GM19328 (cell line): Measurements from ENCODE around the gene TEX29.

Source experiments
- ATAC-seq: cut with Tn5 transposase; IDR thresholded peaks from one replicate; pipeline ENCODE4 v1.9.1; 2021; ENCODE audit warnings: mild to moderate bottlenecking, moderate library complexity; ENCODE audit not compliant: unreplicated experiment

Gene TEX29

DNA sequence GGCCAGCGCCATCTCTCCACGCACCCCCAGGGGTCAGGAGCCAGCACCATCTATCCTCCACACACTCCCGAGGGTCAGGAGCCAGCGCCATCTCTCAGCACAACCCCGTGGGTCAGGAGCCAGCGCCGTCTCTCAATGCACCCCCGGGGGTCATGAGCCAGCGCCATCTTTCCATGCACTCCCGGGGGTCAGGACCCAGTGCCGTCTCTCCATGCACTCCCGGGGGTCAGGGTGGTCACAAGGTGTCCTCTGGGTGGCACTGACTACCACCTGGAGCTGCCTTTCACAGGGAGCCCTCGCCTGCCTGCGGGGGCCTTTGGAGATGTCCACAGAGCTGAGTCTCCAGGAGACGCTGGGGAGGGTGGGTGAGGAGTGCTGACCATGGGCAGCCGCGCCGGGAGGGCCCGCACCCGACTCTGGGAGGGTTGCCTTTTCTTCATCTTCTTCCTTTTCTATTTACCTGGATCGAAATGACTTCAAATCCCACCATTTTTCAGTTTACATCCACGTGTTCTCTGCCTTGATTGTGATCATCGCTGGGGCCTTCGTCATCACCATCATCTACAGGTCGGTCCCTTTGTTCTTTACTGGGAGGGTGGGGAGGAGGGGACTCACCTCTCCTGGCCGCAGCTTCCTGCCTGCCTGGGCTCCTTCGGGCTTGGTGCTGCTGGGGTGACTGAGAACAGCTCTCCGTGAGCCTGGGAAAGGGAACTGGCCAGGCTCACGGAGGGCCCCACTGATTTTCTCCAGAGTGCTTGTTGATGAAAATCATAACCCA is 19.1 kb downstream of the TEX29 start:
- no peak for ATAC-seq

- ATAC-seq: no peak
Measured at GRCh38 chr13:111341886-111342285, 21.4 kb downstream of the TEX29 start.

DNA sequence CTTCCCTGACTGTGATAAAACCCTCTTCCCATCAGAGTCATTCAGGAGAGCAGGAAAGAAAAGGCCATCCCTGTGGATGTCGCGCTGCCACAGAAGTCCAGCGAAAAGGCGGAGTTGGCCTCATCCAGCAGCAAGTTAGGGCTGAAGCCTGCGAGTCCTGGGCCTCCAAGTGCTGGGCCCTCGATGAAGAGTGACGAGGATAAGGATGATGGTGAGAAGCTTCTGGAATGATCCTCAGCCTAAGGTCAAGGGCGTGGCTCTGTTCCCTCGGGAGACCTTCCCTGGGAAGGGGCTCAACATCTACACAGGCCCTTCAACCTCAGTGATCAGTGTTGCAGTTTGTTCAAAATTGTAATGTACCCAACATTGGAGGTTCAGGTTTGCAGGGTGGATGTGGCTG is 22.3 kb downstream of the TEX29 start:
- no peak for ATAC-seq

- no peak for ATAC-seq
Measured at GRCh38 chr13:111343186-111343805, 22.9 kb downstream of the TEX29 start.

- no peak for ATAC-seq
Measured at GRCh38 chr13:111344471-111345191, 24.2 kb downstream of the TEX29 start.

- ATAC-seq: no peak
Measured at GRCh38 chr13:111345682-111346081, 25.2 kb downstream of the TEX29 start.

DNA sequence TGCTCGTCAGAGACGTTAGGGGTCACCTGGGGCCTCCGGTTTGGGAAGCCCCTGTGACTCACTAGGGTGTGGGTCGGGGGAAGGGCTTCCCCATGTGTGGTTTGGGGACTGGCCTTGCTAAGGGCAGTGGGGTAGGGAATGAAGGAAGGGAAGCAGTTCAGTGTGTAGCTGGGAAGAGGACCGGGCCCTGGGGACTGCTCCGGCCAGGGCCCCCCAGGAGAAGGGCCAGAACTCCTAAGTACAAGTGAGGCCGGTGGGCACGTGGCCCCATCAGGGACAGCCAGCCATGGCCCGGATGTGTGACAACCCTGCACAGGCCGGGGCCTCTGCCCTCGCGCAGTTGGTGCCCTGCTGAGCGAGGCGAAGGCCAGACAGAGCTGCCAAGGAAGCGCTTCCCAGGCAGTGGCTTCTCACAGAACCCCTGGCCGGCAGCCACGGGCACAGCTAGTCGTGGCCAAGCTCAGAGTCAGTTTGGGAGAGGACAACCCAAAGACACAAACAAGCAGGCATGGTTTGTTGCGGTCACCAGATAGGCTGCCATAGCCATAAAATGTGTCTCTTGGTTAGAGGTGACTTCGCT is 25.7 kb downstream of the TEX29 start:
- no peak for ATAC-seq

DNA sequence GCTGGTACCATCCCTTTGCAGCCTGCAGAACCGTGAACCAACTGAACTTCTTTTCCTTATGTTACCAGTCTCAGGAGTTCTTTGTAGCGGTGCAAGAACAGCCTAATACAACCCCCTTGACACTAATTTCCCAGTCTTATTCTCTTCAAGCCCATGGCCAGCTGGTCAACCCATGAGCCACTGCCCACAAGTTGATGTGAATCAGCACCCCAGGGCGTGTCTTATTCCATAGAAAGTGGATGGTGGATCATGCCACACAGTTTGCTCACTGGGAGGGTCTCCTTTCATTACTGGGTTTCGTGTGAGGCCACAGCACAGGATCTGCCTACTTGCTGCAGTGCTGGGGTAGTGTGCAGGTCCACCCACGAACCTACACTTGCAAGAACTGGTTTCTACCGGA is 27.0 kb downstream of the TEX29 start:
- ATAC-seq: no peak

DNA sequence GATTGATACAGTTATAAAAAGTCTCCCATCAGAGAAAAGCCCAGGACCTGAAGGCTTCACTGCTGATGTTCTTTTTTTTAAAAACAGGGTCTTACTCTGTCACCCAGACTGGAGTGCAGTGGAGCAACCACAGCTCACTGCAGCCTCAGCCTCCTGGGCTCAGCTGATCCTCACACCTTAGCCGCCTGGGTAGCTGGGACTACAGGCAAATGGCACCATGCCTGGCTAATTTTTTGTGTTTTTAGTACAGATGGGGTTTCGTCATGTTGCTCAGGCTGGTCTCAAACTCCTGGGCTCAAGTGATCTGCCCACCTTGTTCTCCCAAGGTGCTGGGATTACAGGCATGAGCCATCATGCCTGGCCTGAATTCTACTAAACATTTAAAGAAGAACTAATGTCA is 33.1 kb downstream of the TEX29 start:
- no peak for ATAC-seq

DNA sequence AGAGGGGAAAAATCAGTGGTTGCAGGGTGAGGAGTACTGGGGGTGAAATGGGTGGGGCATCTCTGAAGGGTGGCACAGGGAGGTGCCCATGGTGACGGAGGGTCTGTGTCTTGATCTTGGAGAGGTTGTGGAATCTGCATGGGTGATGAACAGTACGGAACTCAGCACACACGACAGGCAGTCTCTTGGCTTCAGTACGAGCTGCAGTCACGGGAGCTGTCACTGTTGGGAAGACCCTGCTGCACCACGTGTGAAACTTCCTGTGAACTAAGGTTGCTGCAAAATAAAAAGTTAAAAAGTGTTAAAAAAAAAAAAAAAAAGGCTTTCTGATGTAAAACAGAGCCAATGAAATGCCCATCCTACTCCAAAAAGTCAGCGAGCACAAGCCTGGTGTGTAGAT is 34.3 kb downstream of the TEX29 start:
- ATAC-seq: no peak

- no peak for ATAC-seq
Measured at GRCh38 chr13:111356795-111357194, 36.4 kb downstream of the TEX29 start.

DNA sequence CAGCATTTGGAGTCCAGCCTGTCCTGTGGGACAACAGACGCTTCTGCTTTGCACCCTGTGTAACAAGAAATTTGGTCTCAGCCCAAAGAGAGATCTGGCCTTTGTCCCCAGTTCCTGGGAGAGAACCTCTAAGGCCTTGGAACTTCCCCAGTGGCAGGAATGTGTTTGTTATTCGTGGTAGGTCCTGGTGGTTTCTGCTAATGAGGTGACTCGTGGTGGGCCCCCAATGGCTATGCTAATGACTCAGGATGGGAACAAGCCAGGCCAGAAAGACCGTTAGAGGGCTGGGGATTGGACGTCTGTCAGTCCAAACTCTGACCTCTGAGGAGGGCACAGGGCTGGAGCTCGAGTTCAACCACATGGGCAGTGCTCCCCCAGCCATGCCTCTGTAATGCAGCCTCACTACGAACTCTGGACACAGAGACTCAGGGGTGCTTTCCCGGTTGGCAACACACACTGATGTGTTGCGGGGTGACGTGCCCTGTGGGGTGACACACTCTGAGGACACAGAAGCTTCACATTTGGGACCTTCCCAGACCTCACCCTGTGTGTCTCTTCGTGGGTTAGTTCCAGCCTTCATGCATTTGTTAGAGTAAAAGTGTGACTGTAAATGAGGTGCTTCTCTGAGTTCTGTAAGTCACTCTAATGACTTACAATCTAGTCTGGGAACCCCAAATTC is 38.9 kb downstream of the TEX29 start:
- ATAC-seq: no peak

DNA sequence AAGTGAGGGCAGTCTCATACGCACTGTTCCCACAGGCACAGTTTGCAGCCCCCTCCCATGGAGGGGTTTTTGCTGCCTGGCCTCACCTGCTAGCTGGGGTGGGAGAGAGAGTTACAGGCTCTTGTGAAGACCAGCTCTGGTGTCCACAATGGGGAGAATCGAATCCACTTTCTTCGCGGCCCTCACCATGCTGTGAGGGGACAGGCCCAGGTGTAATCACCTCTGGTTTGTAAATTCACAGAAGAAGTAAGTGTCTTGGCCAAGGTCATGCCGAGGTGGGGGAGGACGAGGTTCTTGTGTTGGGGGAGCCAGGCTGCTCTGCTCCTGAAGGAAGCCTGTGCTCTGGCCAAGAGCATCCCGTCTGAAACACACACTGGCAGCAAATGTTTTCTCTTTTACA is 39.5 kb downstream of the TEX29 start:
- no peak for ATAC-seq

DNA sequence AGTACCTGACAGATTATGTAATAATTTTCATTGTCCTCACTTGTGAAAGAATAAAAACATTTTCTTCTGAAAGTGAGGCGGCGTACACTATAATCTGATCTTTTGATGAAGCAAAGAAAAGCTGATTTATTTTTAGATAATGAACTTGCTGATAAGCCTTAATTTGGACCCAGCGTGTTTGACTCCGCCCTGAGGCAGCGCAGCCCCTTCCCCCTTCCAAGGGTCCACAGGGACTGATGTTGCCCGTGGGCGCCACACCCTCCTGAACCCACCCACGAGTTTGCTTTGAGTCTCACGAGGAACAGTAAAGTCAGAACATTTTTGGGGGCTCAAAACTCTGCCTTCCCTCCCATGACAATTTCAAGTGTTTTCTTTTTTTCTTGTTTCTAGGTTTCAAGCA is 40.0 kb downstream of the TEX29 start:
- no peak for ATAC-seq

DNA sequence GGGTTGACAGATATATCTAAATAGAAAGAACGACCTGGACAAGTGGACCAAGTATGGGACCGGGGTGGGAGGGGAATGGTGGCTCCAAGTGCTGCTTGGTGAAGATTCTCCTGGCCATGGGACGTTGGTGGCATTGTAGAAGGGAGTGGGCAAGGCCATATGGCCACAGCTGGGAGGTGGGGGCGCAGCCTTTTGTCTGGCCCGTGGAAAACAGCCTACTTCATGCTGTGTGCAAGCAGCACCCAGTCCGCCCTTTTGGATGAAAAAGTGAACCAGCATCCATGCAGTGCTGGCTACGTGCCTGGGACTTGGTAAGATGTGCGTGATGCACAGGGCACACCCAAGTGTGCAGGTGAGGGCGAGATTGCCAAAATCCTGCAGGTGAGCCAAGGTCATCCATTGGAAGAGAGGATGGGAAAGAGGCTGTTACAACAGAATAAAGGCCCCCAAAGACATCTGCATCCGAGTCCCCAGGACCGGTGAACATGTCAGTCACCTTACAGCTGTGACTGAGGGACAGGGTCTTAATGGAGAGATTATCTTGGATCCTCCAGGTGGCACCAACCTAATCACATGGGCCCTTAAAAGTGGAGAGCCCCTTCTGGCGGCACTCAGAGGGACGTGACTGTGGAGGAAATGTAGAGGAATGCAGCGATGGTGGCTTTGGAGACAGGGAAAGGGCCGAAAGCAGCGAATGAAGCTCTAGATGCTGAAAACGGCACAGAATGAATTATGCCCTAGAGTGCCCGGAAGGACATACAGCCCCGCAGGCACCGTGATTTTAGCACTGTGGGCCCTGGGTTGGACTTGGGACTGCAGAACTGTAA is 40.8 kb downstream of the TEX29 start:
- no peak for ATAC-seq

DNA sequence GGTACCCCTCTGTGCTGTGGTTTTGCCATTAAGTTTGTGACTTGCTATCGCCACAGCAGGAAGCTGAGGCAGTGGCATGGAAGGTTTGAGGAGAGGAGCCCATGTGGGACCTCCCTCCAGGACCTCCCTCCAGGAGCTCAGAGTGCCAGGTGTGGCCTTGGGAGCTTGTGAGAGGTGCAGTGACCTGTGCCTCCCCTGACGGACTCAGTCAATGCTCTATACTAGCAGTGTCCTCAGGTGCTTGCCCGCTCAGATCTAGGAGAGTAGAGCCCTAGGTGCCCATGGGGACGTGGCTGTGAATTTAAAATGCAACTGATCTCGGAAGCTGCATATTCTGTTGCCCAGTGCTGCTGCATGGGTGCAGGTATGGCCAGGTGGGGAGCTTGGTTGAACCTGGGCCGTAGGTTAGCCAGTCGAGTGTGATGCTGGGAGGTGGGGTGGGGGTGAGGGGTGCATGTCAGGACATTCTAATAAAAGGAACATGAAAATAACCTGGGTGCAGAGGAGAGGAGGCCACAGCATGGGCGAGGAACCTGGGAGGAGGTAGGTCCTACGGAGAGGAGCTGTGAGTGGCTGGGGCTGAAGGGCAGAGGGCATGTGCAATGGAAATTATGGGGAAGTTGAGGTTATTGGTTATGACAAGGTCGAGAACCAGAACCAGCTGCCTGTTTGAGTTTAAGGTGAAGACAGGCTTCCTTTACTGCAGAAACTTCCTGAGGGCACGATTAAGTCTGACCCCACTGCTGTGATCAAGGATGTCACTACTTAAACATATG is 41.6 kb downstream of the TEX29 start:
- ATAC-seq: no peak

DNA sequence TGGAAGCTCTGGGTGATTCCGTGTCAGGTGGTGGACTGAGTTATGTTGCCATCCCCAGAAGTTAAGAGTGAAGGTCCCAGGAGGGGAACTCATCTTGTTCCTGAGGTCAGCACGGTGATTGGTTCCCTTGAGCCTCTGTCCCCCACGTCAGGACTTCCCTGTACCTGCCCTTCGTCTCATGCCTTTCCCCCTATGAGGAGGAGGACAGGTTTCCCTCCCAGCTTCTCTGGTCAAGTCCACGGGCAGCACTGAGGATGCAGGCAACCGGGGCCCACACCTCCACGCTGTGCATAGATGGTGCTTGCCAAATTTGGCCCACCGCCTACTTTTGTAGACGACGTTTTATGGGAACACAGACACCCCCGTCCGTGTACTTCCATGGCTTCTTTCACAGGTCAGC is 42.7 kb downstream of the TEX29 start:
- no peak for ATAC-seq

DNA sequence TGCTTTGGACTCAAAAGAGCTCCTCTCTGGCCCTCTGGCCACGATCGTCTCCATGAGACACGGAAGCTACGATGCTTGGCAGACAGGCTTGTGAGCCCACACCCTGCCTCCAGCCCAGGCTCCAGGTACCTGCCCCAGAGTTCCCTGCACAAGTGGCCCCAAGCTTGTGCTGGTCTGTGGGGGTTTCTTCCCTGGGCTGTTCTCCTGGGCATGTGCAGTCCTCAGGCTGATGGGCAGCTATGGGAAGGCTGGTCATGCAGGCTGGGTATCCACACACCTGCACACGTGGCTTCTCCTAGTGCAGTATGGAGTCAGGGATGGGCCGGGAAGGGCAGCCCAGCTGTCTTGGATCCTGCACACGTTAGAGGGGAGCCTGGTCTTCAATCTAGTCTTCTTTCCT is 43.1 kb downstream of the TEX29 start:
- no peak for ATAC-seq

DNA sequence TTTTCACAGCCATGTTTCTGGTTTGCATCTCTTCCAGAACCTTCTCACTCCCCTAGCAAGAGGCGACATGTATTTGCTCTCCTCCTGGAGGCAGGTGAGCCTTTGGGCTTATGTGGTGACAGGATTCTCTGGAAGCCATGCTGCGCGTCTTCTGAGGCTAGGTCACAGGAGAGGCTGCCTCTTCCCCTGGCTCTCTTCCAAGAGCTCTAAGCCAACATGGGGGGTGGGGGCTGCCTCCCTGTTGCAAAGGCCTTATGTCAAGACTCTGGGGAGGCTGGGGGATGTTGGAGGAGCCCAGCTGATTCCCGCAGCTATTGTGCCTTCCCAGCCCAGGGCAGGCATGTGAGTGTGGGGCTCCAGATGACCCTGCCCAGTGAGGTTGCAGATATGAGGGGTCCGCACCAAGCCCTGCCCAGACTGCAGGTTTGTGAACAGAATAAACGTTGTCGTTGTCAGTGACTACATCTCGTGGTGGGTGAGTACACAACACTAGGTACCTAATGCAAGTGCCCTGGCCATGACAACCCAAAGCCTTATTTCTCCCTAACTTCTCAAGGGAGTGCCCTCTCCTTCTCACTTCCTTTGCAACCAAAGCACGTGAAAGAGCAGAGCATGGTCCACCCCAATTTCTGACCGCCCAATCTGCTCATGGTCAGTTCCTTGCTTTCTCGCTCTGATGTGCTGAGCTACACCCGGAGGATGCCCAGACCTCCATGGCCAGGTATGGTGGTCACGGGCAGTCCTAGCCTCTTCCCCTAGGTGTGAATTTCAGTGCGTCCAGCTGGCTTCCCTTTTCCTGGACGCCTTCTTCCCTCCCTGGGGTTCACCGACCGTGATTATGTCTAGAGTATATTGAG is 44.9 kb downstream of the TEX29 start:
- ATAC-seq: no peak
